Liver (tissue), 9 donors: ENCODE results near the gene ADGRA1. TPM values are rescaled to one million over a fixed set of nuclear protein-coding genes. Genes with fewer than 3 reads are reported as not detected.

Experiments used
- DNase-seq: peaks from one replicate; pipeline ENCODE4 v3.0.0-alpha.2; 2017; ENCODE audit warnings: low spot score
- H3K27ac ChIP-seq, 2 donors: one replicate each; pipeline ENCODE4 v1.7.0; 2013; ENCODE audit warnings: inconsistent platforms in 2 of 2, low read length in 2 of 2, control low read depth in 1 of 2, low read depth in 1 of 2, mild to moderate bottlenecking in 1 of 2
- H3K27me3 ChIP-seq, 4 donors: one replicate each; pipeline versions ENCODE4 v1.6.1 to v1.7.0; 2013; ENCODE audit warnings: low read length in 3 of 4, inconsistent platforms in 1 of 4, mild to moderate bottlenecking in 1 of 4, moderate library complexity in 1 of 4; ENCODE audit not compliant: control insufficient read depth in 4 of 4, insufficient read depth in 4 of 4
- H3K36me3 ChIP-seq, 4 donors: one replicate each; pipeline versions ENCODE4 v1.6.1 to v1.7.0; 2013; ENCODE audit warnings: low read length in 3 of 4, mild to moderate bottlenecking in 3 of 4, low read depth in 1 of 4, moderate library complexity in 1 of 4; ENCODE audit not compliant: control insufficient read depth in 4 of 4, insufficient read depth in 3 of 4
- H3K4me1 ChIP-seq, 4 donors: one replicate each; pipeline versions ENCODE4 v1.6.1 to v1.7.0; 2013; ENCODE audit warnings: low read length in 3 of 4, mild to moderate bottlenecking in 3 of 4, moderate library complexity in 1 of 4; ENCODE audit not compliant: control insufficient read depth in 4 of 4, insufficient read depth in 4 of 4
- H3K4me3 ChIP-seq, 3 donors: one replicate each; pipeline versions ENCODE4 v1.6.1 to v1.7.0; 2013; ENCODE audit warnings: low read length in 3 of 3, control low read depth in 1 of 3, low read depth in 1 of 3, mild to moderate bottlenecking in 1 of 3
- H3K9ac ChIP-seq, 2 donors: one replicate each; pipeline ENCODE4 v1.7.0; 2013; ENCODE audit warnings: low read length in 2 of 2, mild to moderate bottlenecking in 2 of 2, moderate library complexity in 2 of 2, control low read depth in 1 of 2, low read depth in 1 of 2
- H3K9me3 ChIP-seq, 4 donors: one replicate each; pipeline versions ENCODE4 v1.6.1 to v1.7.0; 2013; ENCODE audit warnings: low read length in 3 of 4; ENCODE audit not compliant: control insufficient read depth in 4 of 4
- EGR1 ChIP-seq, 2 donors: IDR thresholded peaks; 2 replicates each; pipeline ENCODE4 v1.6.1; 2016 to 2018; ENCODE audit warnings: antibody characterized with exemption in 2 of 2, low read depth in 2 of 2
- FOXA1 ChIP-seq: IDR thresholded peaks from 2 replicates; pipeline ENCODE4 v1.6.1; 2016; ENCODE audit warnings: antibody characterized with exemption
- GABPA ChIP-seq, 2 donors: IDR thresholded peaks in 1 of 2; conservative IDR thresholded peaks in 1 of 2; 2 replicates each; pipeline ENCODE4 v1.6.1; 2016; ENCODE audit warnings: antibody characterized with exemption in 2 of 2, mild to moderate bottlenecking in 1 of 2, moderate library complexity in 1 of 2
- HNF4A ChIP-seq, 2 donors: conservative IDR thresholded peaks; 2 replicates each; pipeline ENCODE4 v1.6.1; 2016; ENCODE audit warnings: antibody characterized with exemption in 2 of 2, mild to moderate bottlenecking in 2 of 2
- HNF4G ChIP-seq: IDR thresholded peaks from 2 replicates; pipeline ENCODE4 v1.6.1; 2016; ENCODE audit warnings: antibody characterized with exemption
- JUND ChIP-seq, 2 donors: IDR thresholded peaks; 2 replicates each; pipeline ENCODE4 v1.6.1; 2016; ENCODE audit warnings: antibody characterized with exemption in 2 of 2
- REST ChIP-seq: IDR thresholded peaks from 2 replicates; pipeline ENCODE4 v1.6.1; 2016; ENCODE audit warnings: antibody characterized with exemption, mild to moderate bottlenecking
- TAF1 ChIP-seq: conservative IDR thresholded peaks from 2 replicates; pipeline ENCODE4 v1.6.1; 2016; ENCODE audit warnings: antibody characterized with exemption, mild to moderate bottlenecking
- YY1 ChIP-seq: IDR thresholded peaks from 2 replicates; pipeline ENCODE4 v1.6.1; 2016; ENCODE audit warnings: antibody characterized with exemption, mild to moderate bottlenecking
- ZBTB33 ChIP-seq: IDR thresholded peaks from 2 replicates; pipeline ENCODE4 v1.6.1; 2016; ENCODE audit warnings: antibody characterized with exemption
- WGBS: extraction: QIAGEN DNeasy Blood & Tissue Kit; methylation state at CpG from one replicate; pipeline ENCODE4 v1.1.7; 2013; 5-methylcytosine and 5-hydroxymethylcytosine counted together
- polyA plus RNA-seq, 2 donors: library from polyadenylated mRNA; stranded (reverse) in 1 of 2; unstranded in 1 of 2; fragments of 200-250 nt in 1 of 2; fragments of >200 nt in 1 of 2; fragmentation: Nextera tagmentation in 1 of 2; extraction: Ambion mirVana in 1 of 2; gene quantifications; one replicate each; pipeline versions ENCODE4 v1.2.1 to v1.2.3, GENCODE V29; 2013 to 2015
- total RNA-seq, 2 donors: library from RNA; depleted of rRNA; stranded (reverse); fragments of >200 nt; gene quantifications; one replicate each; pipeline ENCODE4 v1.2.3, GENCODE V29; 2014
- TF ChIP-seq, protein P1 (sequence below): IDR thresholded peaks from 2 replicates; pipeline ENCODE4 v1.6.1; 2016; ENCODE audit warnings: antibody characterized with exemption
- donor health status: healthy.
- donor health status: healthy.
- donor health status: healthy.
- donor health status: healthy.
- donor health status: healthy.

The ADGRA1 gene
- total and polyA plus RNA-seq, 4 donors = 0.08 to 0.70 (median 0.12) TPM; not detected in 1

GRCh38 chr10:133117688-133118071, 30.0 kb downstream of the ADGRA1 start:
- Histone ChIP-seq H3K9ac (no peak overlapping the region), H3K27ac (no peak overlapping the region), H3K4me1 (no peaks in the 10 kb centered on the region), H3K36me3 (no peaks in the 10 kb centered on the region), H3K27me3 (no peaks in the 10 kb centered on the region), H3K9me3 (peaks cover 0 to 3% (median 0%) of the 10 kb centered on the region in 4 donors), H3K4me3 (no peak overlapping the region)
- TF ChIP-seq EGR1 (IDR thresholded peaks at IDR 0.05; ENCODE audit: low read depth in 2 of 2) = no peak
- TF ChIP-seq, protein P1, sequence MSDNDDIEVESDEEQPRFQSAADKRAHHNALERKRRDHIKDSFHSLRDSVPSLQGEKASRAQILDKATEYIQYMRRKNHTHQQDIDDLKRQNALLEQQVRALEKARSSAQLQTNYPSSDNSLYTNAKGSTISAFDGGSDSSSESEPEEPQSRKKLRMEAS = no peak
- TF ChIP-seq HNF4G = no peak
- TF ChIP-seq FOXA1 = no peak
- no peak for DNase-seq
- 85% methylated on average over 8 of the region's 8 CpGs for WGBS

- no peak overlapping the region for H3K4me3 ChIP-seq
- H3K36me3 ChIP-seq = no peaks in the 10 kb centered on the region
- WGBS = 93% methylated on average over 8 of the region's 8 CpGs
- TF ChIP-seq REST (no peak), EGR1 (IDR thresholded peaks at IDR 0.05; ENCODE audit: low read depth in 2 of 2) (no peak), JUND (IDR thresholded peaks at IDR 0.05) (no peak), YY1 (no peak), HNF4A (conservative IDR thresholded peaks at IDR 0.05) (no peak), GABPA (IDR thresholded peaks at IDR 0.05 in 1 of 2, conservative IDR thresholded peaks at IDR 0.05 in 1 of 2) (no peak), ZBTB33 (no peak), TAF1 (no peak), FOXA1 (no peak)
- TF ChIP-seq, protein P1 = no peak
- no peak for DNase-seq
- no peak overlapping the region for H3K9ac ChIP-seq
- H3K9me3 ChIP-seq = peaks cover 0 to 3% (median 0%) of the 10 kb centered on the region in 4 donors
- H3K4me1 ChIP-seq = no peaks in the 10 kb centered on the region
- H3K27me3 ChIP-seq = no peaks in the 10 kb centered on the region
- H3K27ac ChIP-seq = no peak overlapping the region
Observed at GRCh38 chr10:133121479-133121878, 33.8 kb downstream of the ADGRA1 start.
